Measurements from ENCODE around the gene SLC18A3.

The SLC18A3 gene

GRCh38 chr10:49609006-49609282, 1.2 kb upstream of the SLC18A3 start:
- Histone ChIP-seq H3K4me1 (peaks cover 10% of the 10 kb centered on the region), H3K79me2 (no peaks in the 10 kb centered on the region), H3K9me3 (ENCODE audit: control insufficient read depth, low read length) (no peaks in the 10 kb centered on the region), H2AFZ (peak overlapping the region; percentile 22), H3K4me2 (ENCODE audit: low read length) (no peak overlapping the region), H3K36me3 (ENCODE audit: control insufficient read depth, insufficient read depth, low read length) (no peaks in the 10 kb centered on the region), H3K9ac (no peak overlapping the region), H3K27me3 (ENCODE audit: control insufficient read depth, insufficient read depth, low read length) (peaks cover 14% of the 10 kb centered on the region), H3K27ac (no peak overlapping the region), H3K4me3 (ENCODE audit: low read depth, low read length) (no peak overlapping the region)
- TF ChIP-seq, protein P1, sequence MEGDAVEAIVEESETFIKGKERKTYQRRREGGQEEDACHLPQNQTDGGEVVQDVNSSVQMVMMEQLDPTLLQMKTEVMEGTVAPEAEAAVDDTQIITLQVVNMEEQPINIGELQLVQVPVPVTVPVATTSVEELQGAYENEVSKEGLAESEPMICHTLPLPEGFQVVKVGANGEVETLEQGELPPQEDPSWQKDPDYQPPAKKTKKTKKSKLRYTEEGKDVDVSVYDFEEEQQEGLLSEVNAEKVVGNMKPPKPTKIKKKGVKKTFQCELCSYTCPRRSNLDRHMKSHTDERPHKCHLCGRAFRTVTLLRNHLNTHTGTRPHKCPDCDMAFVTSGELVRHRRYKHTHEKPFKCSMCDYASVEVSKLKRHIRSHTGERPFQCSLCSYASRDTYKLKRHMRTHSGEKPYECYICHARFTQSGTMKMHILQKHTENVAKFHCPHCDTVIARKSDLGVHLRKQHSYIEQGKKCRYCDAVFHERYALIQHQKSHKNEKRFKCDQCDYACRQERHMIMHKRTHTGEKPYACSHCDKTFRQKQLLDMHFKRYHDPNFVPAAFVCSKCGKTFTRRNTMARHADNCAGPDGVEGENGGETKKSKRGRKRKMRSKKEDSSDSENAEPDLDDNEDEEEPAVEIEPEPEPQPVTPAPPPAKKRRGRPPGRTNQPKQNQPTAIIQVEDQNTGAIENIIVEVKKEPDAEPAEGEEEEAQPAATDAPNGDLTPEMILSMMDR (IDR thresholded peaks at IDR 0.05): no peak

- peak overlapping the region; percentile 50 for H2AFZ ChIP-seq
- no peak overlapping the region for H3K27ac ChIP-seq
- H3K4me3 ChIP-seq (ENCODE audit: low read depth, low read length): no peak overlapping the region
- peaks cover 14% of the 10 kb centered on the region for H3K27me3 ChIP-seq (ENCODE audit: control insufficient read depth, insufficient read depth, low read length)
- H3K4me2 ChIP-seq (ENCODE audit: low read length): no peak overlapping the region
- TF ChIP-seq, protein P1 (IDR thresholded peaks at IDR 0.05): no peak
- H3K9ac ChIP-seq: no peak overlapping the region
- no peaks in the 10 kb centered on the region for H3K9me3 ChIP-seq (ENCODE audit: control insufficient read depth, low read length)
- peaks cover 12% of the 10 kb centered on the region for H3K4me1 ChIP-seq
- H3K79me2 ChIP-seq: no peaks in the 10 kb centered on the region
- no peaks in the 10 kb centered on the region for H3K36me3 ChIP-seq (ENCODE audit: control insufficient read depth, insufficient read depth, low read length)
Observed at GRCh38 chr10:49609283-49610113, 612 bp upstream of the SLC18A3 start.

DNA sequence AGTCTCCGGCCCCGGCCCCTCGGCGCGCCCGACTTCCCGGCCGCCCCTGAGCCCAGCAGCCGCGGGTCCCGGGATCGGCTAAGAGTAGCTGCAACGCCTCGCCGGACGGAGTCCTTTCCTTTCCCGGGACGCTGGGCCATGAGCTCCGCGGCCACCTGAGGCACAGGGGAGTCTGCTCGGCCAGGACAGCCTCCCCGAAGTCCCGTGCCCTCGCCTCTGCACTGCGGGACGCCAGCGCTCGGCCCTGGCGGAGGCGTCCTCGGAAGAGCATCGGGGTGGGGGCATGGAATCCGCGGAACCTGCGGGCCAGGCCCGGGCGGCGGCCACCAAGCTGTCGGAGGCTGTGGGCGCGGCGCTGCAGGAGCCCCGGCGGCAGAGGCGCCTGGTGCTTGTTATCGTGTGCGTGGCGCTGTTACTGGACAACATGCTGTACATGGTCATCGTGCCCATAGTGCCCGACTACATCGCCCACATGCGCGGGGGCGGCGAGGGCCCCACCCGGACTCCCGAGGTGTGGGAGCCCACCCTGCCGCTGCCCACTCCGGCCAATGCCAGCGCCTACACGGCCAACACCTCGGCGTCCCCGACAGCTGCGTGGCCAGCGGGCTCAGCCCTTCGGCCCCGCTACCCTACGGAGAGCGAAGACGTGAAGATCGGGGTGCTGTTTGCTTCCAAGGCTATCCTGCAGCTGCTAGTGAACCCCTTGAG, 502 bp downstream of the SLC18A3 start:
- H3K36me3 ChIP-seq (ENCODE audit: control insufficient read depth, insufficient read depth, low read length): no peaks in the 10 kb centered on the region
- no peak overlapping the region for H3K27ac ChIP-seq
- TF ChIP-seq, protein P1 (IDR thresholded peaks at IDR 0.05): no peak
- H3K79me2 ChIP-seq: no peaks in the 10 kb centered on the region
- peaks cover 14% of the 10 kb centered on the region for H3K4me1 ChIP-seq
- H3K4me3 ChIP-seq (ENCODE audit: low read depth, low read length): no peak overlapping the region
- H3K27me3 ChIP-seq (ENCODE audit: control insufficient read depth, insufficient read depth, low read length): peaks cover 14% of the 10 kb centered on the region
- H3K4me2 ChIP-seq (ENCODE audit: low read length): no peak overlapping the region
- no peak overlapping the region for H3K9ac ChIP-seq
- no peaks in the 10 kb centered on the region for H3K9me3 ChIP-seq (ENCODE audit: control insufficient read depth, low read length)
- H2AFZ ChIP-seq: peak overlapping the region; percentile 60

DNA sequence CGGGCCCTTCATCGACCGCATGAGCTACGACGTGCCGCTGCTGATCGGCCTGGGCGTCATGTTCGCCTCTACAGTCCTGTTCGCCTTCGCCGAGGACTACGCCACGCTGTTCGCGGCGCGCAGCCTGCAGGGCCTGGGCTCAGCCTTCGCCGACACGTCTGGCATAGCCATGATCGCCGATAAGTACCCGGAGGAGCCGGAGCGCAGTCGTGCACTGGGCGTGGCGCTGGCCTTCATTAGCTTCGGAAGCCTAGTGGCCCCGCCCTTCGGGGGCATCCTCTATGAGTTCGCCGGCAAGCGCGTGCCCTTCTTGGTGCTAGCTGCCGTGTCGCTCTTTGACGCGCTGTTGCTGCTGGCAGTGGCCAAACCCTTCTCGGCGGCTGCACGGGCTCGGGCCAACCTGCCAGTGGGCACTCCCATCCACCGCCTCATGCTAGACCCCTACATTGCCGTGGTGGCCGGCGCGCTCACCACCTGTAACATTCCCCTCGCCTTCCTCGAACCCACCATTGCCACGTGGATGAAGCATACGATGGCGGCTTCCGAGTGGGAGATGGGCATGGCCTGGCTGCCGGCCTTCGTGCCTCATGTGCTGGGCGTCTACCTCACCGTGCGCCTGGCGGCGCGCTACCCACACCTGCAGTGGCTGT, 1.2 kb downstream of the SLC18A3 start:
- peak overlapping the region; percentile 60 for H2AFZ ChIP-seq
- H3K4me1 ChIP-seq: peaks cover 14% of the 10 kb centered on the region
- H3K36me3 ChIP-seq (ENCODE audit: control insufficient read depth, insufficient read depth, low read length): no peaks in the 10 kb centered on the region
- H3K4me2 ChIP-seq (ENCODE audit: low read length): no peak overlapping the region
- H3K9ac ChIP-seq: no peak overlapping the region
- H3K27ac ChIP-seq: no peak overlapping the region
- H3K79me2 ChIP-seq: no peaks in the 10 kb centered on the region
- peaks cover 14% of the 10 kb centered on the region for H3K27me3 ChIP-seq (ENCODE audit: control insufficient read depth, insufficient read depth, low read length)
- no peak overlapping the region for H3K4me3 ChIP-seq (ENCODE audit: low read depth, low read length)
- no peaks in the 10 kb centered on the region for H3K9me3 ChIP-seq (ENCODE audit: control insufficient read depth, low read length)
- TF ChIP-seq, protein P1 (IDR thresholded peaks at IDR 0.05): no peak
